Skin of body (tissue), 2 donors: ENCODE results near the gene MAP1S. TPM values are rescaled to one million over a fixed set of nuclear protein-coding genes. Genes with fewer than 3 reads are reported as not detected.
A peak's percentile ranks its signal among the peaks of the same experiment; 100 is the strongest.

ENCODE experiments used
- DNase-seq: peaks from one replicate; lab custom pipeline; 2025; lab: John Stamatoyannopoulos, UW
- total RNA-seq: library from RNA; depleted of rRNA; stranded (reverse); fragments of >200 nt; gene quantifications from one replicate; pipeline ENCODE4 v1.2.3, GENCODE V29; 2014

MAP1S gene
- total RNA-seq, 1 donor from 2014 or later = 17.6 TPM

- DNase-seq = no peak
Observed at GRCh38 chr19:17735410-17735809, 16.1 kb downstream of the MAP1S start.

GRCh38 chr19:17737690-17738153 lies 18.4 kb downstream of the MAP1S start:
- DNase-seq = no peak

- DNase-seq = no peak
Observed at GRCh38 chr19:17739121-17739875, 20.0 kb downstream of the MAP1S start.

- no peak for DNase-seq
Observed at GRCh38 chr19:17741456-17741855, 22.2 kb downstream of the MAP1S start.

- DNase-seq = no peak
Observed at GRCh38 chr19:17743874-17744580, 24.7 kb downstream of the MAP1S start.

- peak; percentile 62 for DNase-seq
Observed at GRCh38 chr19:17747205-17748098, 28.2 kb downstream of the MAP1S start.

- DNase-seq = no peak
Observed at GRCh38 chr19:17748884-17749638, 29.8 kb downstream of the MAP1S start.

GRCh38 chr19:17749912-17750317 lies 30.6 kb downstream of the MAP1S start:
- DNase-seq = no peak

- no peak for DNase-seq
Observed at GRCh38 chr19:17751103-17751911, 32.0 kb downstream of the MAP1S start, which contains the start of gene FCHO1. Gene FCHO1, plus strand, starts transcription at chr19:17751477. Its CDS starts 3,688 bp downstream, at chr19:17755165.

GRCh38 chr19:17751912-17752273 lies 32.6 kb downstream of the MAP1S start:
- no peak for DNase-seq

GRCh38 chr19:17752865-17753639 lies 33.8 kb downstream of the MAP1S start:
- DNase-seq = no peak

- no peak for DNase-seq
Observed at GRCh38 chr19:17753976-17754375, 34.7 kb downstream of the MAP1S start.

- DNase-seq = no peak
Observed at GRCh38 chr19:17754634-17755442, 35.6 kb downstream of the MAP1S start.

- DNase-seq = no peak
Observed at GRCh38 chr19:17755443-17755890, 36.2 kb downstream of the MAP1S start.

- no peak for DNase-seq
Observed at GRCh38 chr19:17755977-17756670, 36.8 kb downstream of the MAP1S start.

- no peak for DNase-seq
Observed at GRCh38 chr19:17757125-17757524, 37.8 kb downstream of the MAP1S start.

GRCh38 chr19:17758515-17758914 lies 39.2 kb downstream of the MAP1S start:
- DNase-seq = no peak

- no peak for DNase-seq
Observed at GRCh38 chr19:17761148-17761547, 41.9 kb downstream of the MAP1S start.
